Activated B cell treated with CpG ODN at 0.5 μM for 24 hours (primary cell): ENCODE data around the gene CD244. TPM values are rescaled to one million over a fixed set of nuclear protein-coding genes. Genes with fewer than 3 reads are reported as not detected.

Experiments used
- ATAC-seq: fragments of 200-7000 bp; cut with Tn5 transposase; one replicate; pipeline ENCODE4 v1.10.0; 2021; ENCODE audit warnings: low read depth, mild to moderate bottlenecking, moderate library complexity
- CTCF ChIA-PET: fragments of 350-600 bp; sonication (Branson Sonifier 250); formaldehyde crosslinking; loops from one replicate; lab custom pipeline; 2021; ENCODE audit warnings: antibody characterized with exemption; lab: Charles Lee
- POLR2A ChIA-PET: fragments of 350-600 bp; sonication (Branson Sonifier 250); formaldehyde crosslinking; loops from one replicate; lab custom pipeline; 2021; ENCODE audit warnings: antibody characterized with exemption; lab: Charles Lee
- DNase-seq: peaks from one replicate; pipeline ENCODE4 v3.0.0; 2022
- H3K27ac Mint-ChIP-seq: one replicate; pipeline ENCODE4 v1.8.0; 2020; ENCODE audit warnings: mixed read lengths
- H3K27me3 Mint-ChIP-seq: one replicate; pipeline ENCODE4 v1.8.0; 2021; ENCODE audit warnings: mixed read lengths
- H3K36me3 Mint-ChIP-seq: one replicate; pipeline ENCODE4 v1.8.0; 2021; ENCODE audit warnings: low read depth, mixed read lengths
- H3K4me1 Mint-ChIP-seq: one replicate; pipeline ENCODE4 v1.8.0; 2021; ENCODE audit warnings: mixed read lengths
- H3K4me3 Mint-ChIP-seq: one replicate; pipeline ENCODE4 v1.8.0; 2020; ENCODE audit warnings: mild to moderate bottlenecking, mixed read lengths
- H3K9me3 Mint-ChIP-seq: one replicate; pipeline ENCODE4 v1.8.0; 2020; ENCODE audit warnings: mixed read lengths
- intact Hi-C: fragments of 100-400 bp; cut with micrococcal nuclease; formaldehyde crosslinking; loops from one replicate; pipeline ENCODE4 v1.15.1; 2024
- total RNA-seq: library from RNA; stranded (reverse); gene quantifications from 2 replicates; pipeline ENCODE4 v1.2.3, GENCODE V29; 2022
- TF ChIP-seq, protein P1 (sequence below): fragments of 200-600 bp; IDR thresholded peaks from one replicate; pipeline ENCODE4 v1.8.0; 2022; ENCODE audit warnings: antibody characterized with exemption, mild to moderate bottlenecking

The CD244 gene
- total RNA-seq, 1 donor from 2014 or later = not detected

DNA sequence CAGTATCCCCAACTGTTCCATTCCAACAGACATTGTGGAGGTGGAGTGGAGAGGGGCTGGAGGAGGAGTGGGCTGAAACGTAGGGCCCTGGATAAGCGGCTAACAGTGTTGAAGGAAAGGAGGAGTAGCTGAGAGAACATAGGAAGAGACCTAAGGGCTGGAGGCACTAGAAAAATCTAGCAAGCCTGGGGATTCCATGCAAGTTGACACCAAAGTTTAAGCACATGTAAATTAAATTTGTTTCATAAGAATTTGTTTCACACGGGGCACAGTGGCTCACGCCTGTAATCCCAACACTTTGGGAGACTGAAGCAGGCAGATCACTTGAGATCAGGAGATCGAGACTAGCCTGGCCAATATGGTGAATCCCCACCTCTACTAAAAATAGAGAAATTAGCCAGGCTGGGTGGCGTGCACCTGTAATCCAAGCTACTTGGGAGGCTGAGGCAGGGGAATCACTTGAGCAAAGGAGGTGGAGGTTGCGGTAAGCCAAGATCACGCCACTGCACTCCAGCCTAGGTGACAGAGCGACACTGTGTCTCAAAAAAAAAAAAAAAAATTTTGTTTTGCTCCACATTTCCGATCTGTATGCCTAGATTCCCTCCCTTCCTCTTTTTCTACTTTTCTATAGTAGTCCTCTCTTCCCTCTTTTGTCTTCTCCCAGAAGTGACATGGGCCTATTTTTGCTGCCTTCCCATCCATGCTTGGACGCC lies 530 bp upstream of the CD244 start:
- no peak overlapping the region for H3K4me3 Mint-ChIP-seq
- no peaks in the 10 kb centered on the region for H3K9me3 Mint-ChIP-seq
- peaks cover 35% of the 10 kb centered on the region for H3K4me1 Mint-ChIP-seq
- no peak for ATAC-seq
- no peak for DNase-seq
- H3K27ac Mint-ChIP-seq = peak overlapping the region; percentile 10
- intact Hi-C loops = no loop called here
- H3K27me3 Mint-ChIP-seq = no peaks in the 10 kb centered on the region
- H3K36me3 Mint-ChIP-seq = no peaks in the 10 kb centered on the region
- POLR2A ChIA-PET = interaction anchor here (0.6 to 1.2 kb wide), 2 partner anchors 26 to 221 kb away, joined by 3 to 6 read pairs; no protein-coding TSS in a partner anchor
- TF ChIP-seq, protein P1, sequence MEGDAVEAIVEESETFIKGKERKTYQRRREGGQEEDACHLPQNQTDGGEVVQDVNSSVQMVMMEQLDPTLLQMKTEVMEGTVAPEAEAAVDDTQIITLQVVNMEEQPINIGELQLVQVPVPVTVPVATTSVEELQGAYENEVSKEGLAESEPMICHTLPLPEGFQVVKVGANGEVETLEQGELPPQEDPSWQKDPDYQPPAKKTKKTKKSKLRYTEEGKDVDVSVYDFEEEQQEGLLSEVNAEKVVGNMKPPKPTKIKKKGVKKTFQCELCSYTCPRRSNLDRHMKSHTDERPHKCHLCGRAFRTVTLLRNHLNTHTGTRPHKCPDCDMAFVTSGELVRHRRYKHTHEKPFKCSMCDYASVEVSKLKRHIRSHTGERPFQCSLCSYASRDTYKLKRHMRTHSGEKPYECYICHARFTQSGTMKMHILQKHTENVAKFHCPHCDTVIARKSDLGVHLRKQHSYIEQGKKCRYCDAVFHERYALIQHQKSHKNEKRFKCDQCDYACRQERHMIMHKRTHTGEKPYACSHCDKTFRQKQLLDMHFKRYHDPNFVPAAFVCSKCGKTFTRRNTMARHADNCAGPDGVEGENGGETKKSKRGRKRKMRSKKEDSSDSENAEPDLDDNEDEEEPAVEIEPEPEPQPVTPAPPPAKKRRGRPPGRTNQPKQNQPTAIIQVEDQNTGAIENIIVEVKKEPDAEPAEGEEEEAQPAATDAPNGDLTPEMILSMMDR = no peak
- CTCF ChIA-PET = interaction anchor here (0.6 to 1.3 kb wide), 4 partner anchors 11 to 85 kb away, joined by 3 to 5 read pairs (median 4); no protein-coding TSS in a partner anchor

DNA sequence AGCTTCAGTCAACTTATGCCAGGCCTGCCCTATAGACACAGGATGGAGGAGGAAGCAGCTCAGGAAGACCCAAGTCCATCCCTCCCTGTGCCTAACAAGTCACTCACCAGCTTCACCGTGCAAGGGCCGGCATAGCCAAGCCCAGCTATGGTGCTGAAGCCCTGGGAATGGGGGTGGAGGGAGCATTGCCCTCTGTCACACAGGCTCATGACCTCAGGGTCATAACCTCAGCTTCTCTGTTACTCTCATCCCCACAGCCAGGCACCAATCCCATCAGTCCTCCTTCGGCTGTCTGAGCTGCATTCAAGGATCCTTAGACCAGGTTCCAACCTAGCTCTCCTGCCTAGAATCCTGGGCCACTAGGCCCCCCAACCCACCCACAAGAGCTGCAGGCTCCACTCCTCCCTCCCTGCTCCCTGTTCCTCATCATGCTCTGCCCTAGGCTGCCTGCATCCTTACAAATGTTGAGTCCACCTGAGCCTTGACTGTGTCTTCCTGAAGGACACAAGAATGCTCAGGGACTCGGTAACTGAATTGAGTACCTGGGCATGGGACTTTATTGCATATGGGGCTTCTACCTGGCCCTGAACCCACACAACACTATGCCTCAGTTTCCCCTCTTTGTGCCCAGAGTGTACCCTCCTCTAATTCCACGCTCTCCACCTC lies 1.7 kb downstream of the CD244 start:
- ChIA-PET CTCF (interaction anchor here (1.3 kb wide), 1 partner anchor 16 kb away, joined by 4 read pairs; no protein-coding TSS in a partner anchor), POLR2A (no interaction called here)
- TF ChIP-seq, protein P1 = no peak
- intact Hi-C loops = no loop called here
- DNase-seq (no peak), ATAC-seq (no peak)
- H3K36me3 Mint-ChIP-seq = no peaks in the 10 kb centered on the region
- H3K27ac Mint-ChIP-seq = no peak overlapping the region
- H3K27me3 Mint-ChIP-seq = no peaks in the 10 kb centered on the region
- no peak overlapping the region for H3K4me3 Mint-ChIP-seq
- no peaks in the 10 kb centered on the region for H3K9me3 Mint-ChIP-seq
- peaks cover 26% of the 10 kb centered on the region for H3K4me1 Mint-ChIP-seq

DNA sequence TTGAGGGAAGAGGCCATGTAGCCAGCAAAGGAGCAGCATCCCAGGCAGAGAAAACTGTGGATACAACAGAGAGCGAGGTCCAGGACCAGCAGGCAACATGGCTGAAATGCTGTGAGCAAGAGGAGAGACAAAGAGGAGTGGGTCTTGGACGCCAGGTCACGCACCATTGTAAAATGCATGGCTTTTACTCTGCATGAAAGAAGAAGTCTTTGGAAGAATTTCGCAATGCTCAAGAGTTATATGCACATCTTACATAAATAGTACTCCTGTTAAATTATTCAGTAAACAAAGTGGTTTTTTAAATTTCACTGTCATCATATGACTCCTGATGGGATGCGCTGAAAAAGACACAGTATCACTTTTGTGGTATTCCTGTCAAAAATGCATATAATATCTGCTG lies 3.5 kb downstream of the CD244 start:
- no peak for ATAC-seq
- no peaks in the 10 kb centered on the region for H3K9me3 Mint-ChIP-seq
- intact Hi-C loops = no loop called here
- no peak overlapping the region for H3K27ac Mint-ChIP-seq
- peaks cover 25% of the 10 kb centered on the region for H3K4me1 Mint-ChIP-seq
- ChIA-PET CTCF (no interaction called here), POLR2A (no interaction called here)
- no peak overlapping the region for H3K4me3 Mint-ChIP-seq
- TF ChIP-seq, protein P1 = no peak
- DNase-seq = no peak
- no peaks in the 10 kb centered on the region for H3K27me3 Mint-ChIP-seq
- no peaks in the 10 kb centered on the region for H3K36me3 Mint-ChIP-seq

DNA sequence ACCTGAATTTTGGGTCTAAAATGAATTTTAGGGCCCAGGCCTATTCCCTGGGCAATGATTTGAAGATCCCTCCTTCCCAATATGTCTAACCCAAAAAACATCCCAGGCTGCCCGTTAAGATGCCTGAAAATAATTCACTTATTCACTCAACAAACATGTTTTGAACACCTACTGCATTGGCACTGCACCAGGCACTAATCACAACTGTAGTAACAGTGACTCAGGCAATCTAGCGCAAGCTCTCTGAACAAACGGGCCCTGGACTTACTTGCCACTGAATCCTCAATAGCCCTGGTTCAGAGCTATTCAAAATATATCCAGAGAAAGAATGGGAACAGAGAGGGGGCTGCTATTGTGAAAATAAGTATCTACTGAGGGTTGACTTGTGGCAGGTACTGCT lies 4.2 kb downstream of the CD244 start:
- Mint-ChIP-seq H3K4me1 (peaks cover 19% of the 10 kb centered on the region), H3K4me3 (no peak overlapping the region), H3K27me3 (no peaks in the 10 kb centered on the region), H3K9me3 (no peaks in the 10 kb centered on the region), H3K36me3 (no peaks in the 10 kb centered on the region), H3K27ac (no peak overlapping the region)
- CTCF ChIA-PET = no interaction called here
- TF ChIP-seq, protein P1 = no peak
- intact Hi-C loops = no loop called here
- no peak for ATAC-seq
- POLR2A ChIA-PET = no interaction called here
- no peak for DNase-seq

DNA sequence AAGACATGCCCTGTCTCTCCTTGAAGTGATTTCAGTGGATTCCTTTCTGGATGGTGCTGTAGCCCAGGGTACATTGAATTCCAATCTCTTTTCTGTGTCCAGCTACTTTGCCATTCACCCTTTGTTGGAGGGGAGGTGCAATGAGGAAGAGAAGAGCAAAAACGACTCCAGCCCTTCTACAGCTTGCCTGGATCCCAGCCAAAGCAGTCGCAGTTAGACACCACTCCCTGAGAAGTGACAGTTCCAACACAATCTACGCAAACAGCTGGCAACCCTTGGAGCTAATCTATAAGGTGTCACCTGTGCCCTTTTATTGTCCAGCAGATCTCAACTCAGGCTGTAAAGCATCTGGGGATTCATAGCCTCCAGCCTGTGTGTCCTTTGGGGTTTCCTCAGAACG lies 4.6 kb downstream of the CD244 start:
- ATAC-seq (no peak), DNase-seq (no peak)
- POLR2A ChIA-PET = no interaction called here
- Mint-ChIP-seq H3K9me3 (no peaks in the 10 kb centered on the region), H3K4me1 (peaks cover 17% of the 10 kb centered on the region), H3K27me3 (no peaks in the 10 kb centered on the region), H3K4me3 (no peak overlapping the region), H3K27ac (no peak overlapping the region), H3K36me3 (no peaks in the 10 kb centered on the region)
- intact Hi-C loops = no loop called here
- TF ChIP-seq, protein P1 = no peak
- CTCF ChIA-PET = no interaction called here
